Measurements from ENCODE around the gene LCN9.

LCN9 gene

GRCh38 chr9:135693265-135693664 lies 30.2 kb downstream of the LCN9 start:
- no peak for TF ChIP-seq CTCF (conservative IDR thresholded peaks at IDR 0.05; ENCODE audit: low read depth, low read length)
- no peak overlapping the region for H3K4me3 ChIP-seq (ENCODE audit: low read depth, low read length)
- DNase-seq (ENCODE audit: low read depth): no peak

DNA sequence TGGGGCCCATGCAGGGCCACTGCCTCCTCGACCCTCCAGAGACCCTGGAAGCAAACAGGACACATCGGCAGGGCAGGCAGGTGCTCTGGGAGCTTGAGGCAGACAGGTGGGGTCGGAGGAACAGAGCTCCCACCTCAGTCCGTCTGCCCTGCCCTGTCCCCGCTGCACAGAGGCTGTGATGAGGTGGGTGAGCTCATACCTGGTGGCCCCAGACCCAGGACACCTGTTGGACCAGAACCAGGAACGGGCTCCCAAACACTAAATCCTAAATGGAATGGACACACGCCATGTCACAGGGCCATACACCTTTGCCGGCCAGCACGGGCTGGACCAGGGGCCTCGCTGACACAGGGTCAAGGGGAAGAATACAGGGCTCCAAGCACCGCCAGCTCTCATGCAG lies 30.7 kb downstream of the LCN9 start:
- no peak for TF ChIP-seq CTCF (conservative IDR thresholded peaks at IDR 0.05; ENCODE audit: low read depth, low read length)
- no peak overlapping the region for H3K4me3 ChIP-seq (ENCODE audit: low read depth, low read length)
- no peak for DNase-seq (ENCODE audit: low read depth)

DNA sequence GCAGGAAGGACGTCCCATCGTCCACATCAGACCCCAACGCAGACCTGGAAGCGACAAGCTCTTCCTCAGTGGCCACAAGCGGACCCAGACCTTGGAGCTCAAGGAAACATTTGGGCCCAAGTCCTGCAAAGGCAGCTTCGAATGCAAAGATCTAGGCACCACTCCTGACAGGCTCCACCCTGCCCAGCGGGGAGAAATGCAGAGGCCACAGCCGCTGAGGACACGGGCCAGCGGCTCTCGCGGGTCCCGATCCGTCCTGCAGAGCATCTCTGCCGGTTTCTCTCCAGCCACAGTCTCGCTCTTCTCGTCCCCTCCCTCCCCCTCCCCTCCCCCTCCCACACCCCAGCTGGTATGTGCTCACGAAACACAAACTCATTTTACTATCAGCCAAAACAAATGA lies 31.3 kb downstream of the LCN9 start:
- DNase-seq (ENCODE audit: low read depth): no peak
- no peak overlapping the region for H3K4me3 ChIP-seq (ENCODE audit: low read depth, low read length)
- no peak for TF ChIP-seq CTCF (conservative IDR thresholded peaks at IDR 0.05; ENCODE audit: low read depth, low read length)

DNA sequence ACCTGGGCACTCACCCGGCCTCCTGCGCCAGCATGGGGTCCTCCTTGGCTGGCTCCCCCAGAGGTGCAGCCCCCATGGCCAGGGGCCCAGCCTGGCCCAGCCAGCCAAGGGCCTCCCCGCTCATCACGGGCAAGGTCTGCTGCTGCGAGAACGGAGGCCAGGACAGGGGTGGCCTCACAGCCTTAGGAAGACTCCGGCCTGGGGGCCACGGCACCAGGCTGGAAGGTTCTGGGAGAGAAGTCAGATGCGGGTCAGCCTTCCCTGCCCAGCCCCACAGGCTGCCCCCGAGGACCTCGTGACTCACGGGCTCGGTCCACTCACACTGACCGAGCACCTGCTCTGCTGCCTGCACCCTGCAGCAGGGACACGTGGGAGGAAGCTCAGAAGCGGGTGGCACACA lies 31.9 kb downstream of the LCN9 start:
- H3K4me3 ChIP-seq (ENCODE audit: low read depth, low read length): no peak overlapping the region
- no peak for DNase-seq (ENCODE audit: low read depth)
- no peak for TF ChIP-seq CTCF (conservative IDR thresholded peaks at IDR 0.05; ENCODE audit: low read depth, low read length)

GRCh38 chr9:135695642-135696041 lies 32.5 kb downstream of the LCN9 start:
- no peak for DNase-seq (ENCODE audit: low read depth)
- no peak overlapping the region for H3K4me3 ChIP-seq (ENCODE audit: low read depth, low read length)
- TF ChIP-seq CTCF (conservative IDR thresholded peaks at IDR 0.05; ENCODE audit: low read depth, low read length): no peak

- TF ChIP-seq CTCF (conservative IDR thresholded peaks at IDR 0.05; ENCODE audit: low read depth, low read length): no peak
- H3K4me3 ChIP-seq (ENCODE audit: low read depth, low read length): no peak overlapping the region
- DNase-seq (ENCODE audit: low read depth): no peak
Observed at GRCh38 chr9:135696446-135696845, 33.3 kb downstream of the LCN9 start.

GRCh38 chr9:135697226-135697625 lies 34.1 kb downstream of the LCN9 start:
- no peak for DNase-seq (ENCODE audit: low read depth)
- TF ChIP-seq CTCF (conservative IDR thresholded peaks at IDR 0.05; ENCODE audit: low read depth, low read length): no peak
- H3K4me3 ChIP-seq (ENCODE audit: low read depth, low read length): no peak overlapping the region

All from choroid plexus epithelial cell (primary cell).